HG03469 (cell line): ENCODE measurements around the gene IL16.

Experiments used
- ATAC-seq: cut with Tn5 transposase; IDR thresholded peaks from one replicate; pipeline ENCODE4 v1.9.1; 2021; ENCODE audit warnings: mild to moderate bottlenecking, moderate library complexity, moderate number of reproducible peaks; ENCODE audit not compliant: unreplicated experiment

IL16 gene

DNA sequence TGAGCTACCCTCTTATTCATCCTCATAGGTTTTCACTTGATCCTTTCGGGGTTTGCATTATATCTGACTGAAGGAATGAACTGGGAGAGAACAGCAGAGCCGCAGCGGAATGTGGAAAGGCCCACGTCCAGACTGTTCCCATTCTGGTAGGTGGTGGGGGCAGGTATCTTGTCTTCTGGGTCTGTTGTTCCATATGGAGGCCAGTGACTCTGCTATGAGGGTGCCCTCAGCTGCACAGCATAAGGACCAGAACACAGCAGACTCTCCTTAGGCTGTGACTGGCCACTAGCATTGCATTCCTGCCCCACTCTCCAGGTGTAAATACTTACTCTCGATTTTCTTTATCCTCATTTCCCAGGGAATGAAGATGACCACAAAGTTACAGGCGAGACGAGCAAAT, 165.2 kb downstream of the IL16 start:
- no peak for ATAC-seq

DNA sequence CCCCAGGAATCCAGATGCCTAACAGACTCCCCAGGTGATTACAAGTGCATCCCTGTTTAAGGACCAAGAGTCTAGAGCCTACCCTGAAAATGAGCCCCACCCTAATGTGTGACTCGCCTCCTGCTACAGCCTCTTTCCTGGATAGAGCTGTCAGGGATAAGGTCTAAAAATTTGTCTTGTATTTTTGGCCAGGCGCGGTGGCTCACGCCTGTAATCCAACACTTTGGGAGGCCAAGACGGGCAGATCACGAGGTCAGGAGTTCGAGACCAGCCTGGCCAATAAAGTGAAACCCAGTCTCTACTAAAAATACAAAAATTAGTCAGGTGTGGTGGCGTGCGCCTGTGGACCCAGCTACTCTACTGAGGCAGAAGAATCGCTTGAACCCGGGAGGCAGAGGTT, 166.1 kb downstream of the IL16 start:
- ATAC-seq, result no peak

- ATAC-seq, result no peak
Observed at GRCh38 chr15:81363276-81363675, 166.6 kb downstream of the IL16 start.
